Vagina (tissue), 2 donors: Measurements from ENCODE around the gene KCNC1.

Experiments
- CTCF ChIP-seq, 3 experiments: fragments of 450-650 bp in 2 of 3; fragments of 200-600 bp in 1 of 3; sonication (generic) in 1 of 3; IDR thresholded peaks; one replicate each; pipeline ENCODE4 v1.5.1; 2017 to 2019; ENCODE audit warnings: antibody characterized with exemption in 3 of 3, mild to moderate bottlenecking in 2 of 3, moderate library complexity in 2 of 3
- POLR2AphosphoS5 ChIP-seq, 2 donors: sonication (generic); formaldehyde crosslinking; IDR thresholded peaks; one replicate each; pipeline ENCODE4 v1.9.0; 2017; ENCODE audit warnings: antibody characterized with exemption in 2 of 2, mild to moderate bottlenecking in 2 of 2, low read depth in 1 of 2; ENCODE audit not compliant: insufficient read depth in 1 of 2

- TF ChIP-seq POLR2AphosphoS5 (IDR thresholded peaks at IDR 0.05; ENCODE audit: insufficient read depth in 1 of 2, low read depth in 1 of 2), result no peak
- no peak for TF ChIP-seq CTCF (IDR thresholded peaks at IDR 0.05)
These were observed 40.4 kb downstream of the KCNC1 start for GRCh38 chr11:17775035-17775348.
